HG03196 (cell line): ENCODE measurements around the gene SPACA7.

Source experiments
- ATAC-seq: cut with Tn5 transposase; IDR thresholded peaks from one replicate; pipeline ENCODE4 v1.9.1; 2021; ENCODE audit not compliant: unreplicated experiment

SPACA7 gene

DNA sequence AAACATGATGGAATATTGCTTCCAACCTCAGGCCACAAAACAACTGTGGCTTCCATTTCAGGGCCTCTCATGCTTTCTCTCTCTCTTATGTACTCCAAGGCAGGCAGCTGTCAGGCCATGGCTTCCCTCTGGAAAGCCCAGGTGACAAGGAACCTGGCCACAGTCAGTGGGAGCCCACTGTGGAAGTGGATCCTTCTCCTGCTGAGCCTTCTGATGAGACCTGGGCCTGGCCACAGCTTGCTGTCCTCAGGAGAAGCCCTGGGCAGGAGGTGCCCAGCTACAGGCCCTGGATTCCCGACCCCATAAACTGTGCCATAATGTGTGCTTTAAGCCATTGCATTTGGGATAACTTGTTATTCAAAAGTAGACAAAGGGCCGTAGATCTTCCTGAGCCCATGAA lies 71.2 kb downstream of the SPACA7 start:
- no peak for ATAC-seq

DNA sequence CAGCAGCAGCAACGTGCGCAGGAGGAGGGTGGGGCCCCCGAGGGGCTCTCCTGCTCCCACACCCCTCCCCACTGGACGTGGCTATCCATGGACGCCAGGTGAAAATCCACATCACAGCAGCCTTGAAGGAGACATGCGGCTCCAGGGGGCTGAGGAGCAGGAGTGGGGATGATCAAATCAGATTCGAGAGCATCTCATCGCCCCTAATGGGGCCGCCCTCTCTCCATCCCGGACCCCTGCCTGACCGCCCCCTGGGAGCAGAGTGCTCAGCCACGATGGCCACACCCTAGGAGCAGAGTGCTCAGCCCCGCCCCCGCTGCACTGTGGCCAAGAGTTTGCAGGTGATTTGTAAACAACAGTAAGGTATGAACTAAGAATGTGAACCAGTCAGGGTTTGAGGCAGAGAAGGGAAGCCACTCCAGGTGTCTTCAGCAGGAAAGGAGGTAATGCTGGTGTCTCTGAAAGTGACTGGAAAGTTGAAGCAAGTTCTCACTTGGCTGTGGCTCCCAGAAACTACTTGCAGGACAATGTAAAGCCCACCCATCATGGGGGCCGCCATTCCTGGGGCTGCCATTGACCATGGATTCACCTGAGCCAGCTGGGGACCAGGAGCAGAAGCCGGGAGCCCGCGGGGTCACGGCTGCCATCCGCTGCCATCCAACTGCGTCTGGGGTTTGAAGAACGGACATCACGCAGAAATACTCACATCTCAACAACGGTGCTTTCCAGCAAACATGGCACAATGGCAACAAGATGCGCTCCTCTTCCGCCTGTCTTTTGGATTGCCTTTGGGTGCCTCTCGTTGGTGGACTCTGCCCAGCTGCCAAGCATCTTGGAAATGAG lies 71.8 kb downstream of the SPACA7 start:
- no peak for ATAC-seq

DNA sequence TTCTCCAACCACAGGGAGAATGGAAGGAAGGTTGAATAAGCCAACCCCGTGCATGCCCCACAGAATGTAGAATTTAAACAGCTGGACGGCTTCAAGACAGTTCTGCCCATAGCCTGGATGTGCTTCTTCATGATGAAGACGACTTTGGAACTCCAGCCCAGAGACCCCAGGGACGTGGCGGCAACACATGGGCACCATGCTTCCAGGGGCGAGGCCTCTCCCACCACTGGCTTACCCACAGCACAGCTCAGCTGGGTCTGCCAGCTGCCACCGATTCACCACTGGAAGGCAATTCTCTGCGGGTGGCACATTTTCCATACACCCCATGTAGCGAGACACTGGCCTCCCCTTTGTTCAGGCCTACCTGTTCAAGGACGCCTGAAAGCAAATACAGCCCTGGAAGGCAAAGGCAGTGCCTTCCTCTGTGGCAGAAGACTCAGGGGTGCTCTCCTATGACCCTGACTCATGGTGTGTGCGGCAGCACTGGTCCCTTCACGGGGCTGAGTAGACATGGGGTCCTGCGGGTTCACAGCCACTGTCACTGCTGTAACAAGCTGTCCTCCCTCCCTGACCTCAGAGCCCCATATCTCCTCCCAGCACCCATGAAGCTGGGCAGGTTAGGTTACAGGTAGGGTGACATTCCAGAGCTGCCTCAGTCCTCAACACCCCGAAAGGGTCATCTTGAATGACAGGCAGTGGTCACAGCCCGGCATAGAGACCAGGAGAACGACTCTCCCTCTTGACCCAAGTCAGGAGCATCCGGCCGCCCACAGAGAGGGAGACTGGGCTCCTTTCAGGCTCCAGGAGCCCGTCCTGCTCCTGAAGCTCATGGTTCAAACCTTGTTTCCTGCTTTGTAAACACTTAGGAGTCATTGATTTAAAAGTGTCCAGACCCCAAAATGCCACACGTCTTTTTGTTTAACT lies 72.7 kb downstream of the SPACA7 start:
- no peak for ATAC-seq

DNA sequence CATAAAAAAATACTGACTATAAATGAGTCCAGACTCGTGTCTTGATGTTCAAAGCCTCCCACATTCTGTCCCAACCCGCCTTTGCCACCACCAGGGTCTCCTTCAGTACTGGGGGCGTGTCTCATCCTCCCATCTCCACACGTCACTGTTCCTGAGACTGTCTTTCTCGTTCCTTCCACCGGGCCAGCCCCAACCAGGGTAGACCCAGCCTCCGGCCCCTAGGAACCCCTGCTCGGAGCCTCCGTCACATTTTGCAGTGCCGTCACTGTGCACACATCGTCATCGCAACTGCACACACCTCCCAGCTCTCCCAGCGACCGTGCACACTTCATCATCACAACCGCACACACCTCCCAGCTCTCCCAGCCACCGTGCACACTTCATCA lies 73.4 kb downstream of the SPACA7 start:
- ATAC-seq: no peak

DNA sequence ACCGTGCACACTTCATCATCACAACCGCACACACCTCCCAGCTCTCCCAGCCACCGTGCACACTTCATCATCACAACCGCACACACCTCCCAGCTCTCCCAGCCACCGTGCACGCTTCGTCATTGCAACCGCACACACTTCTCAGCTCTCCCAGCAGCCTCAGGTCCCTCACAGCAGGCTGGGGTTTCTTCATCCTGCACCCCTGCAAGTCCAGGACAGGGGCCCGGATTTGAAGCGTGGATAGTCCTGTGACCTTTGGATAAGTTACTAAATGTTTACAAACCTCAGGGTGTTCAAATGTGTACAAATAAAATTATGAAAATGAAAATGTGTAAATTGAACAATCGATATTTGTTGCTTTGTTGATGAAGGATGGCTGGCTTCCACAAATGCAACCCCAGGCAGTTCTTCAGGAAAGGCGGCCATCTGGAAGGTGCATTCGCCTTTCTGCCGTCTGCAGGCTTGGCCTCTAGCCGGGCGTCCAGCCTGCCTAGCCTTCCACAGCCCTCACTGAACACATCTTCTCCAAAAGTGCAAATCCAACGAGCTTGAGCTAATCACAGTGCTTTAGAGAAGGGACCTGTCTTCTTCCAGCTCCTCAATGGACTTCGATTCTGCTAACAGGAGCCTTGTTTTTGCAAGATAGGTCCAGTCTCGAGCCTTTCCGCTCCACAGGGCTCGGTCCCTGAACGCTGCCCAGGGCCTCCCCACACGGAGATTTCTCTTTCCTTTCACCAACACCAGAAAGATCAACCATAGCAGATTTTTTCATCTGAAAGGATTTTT lies 74.2 kb downstream of the SPACA7 start:
- no peak for ATAC-seq

DNA sequence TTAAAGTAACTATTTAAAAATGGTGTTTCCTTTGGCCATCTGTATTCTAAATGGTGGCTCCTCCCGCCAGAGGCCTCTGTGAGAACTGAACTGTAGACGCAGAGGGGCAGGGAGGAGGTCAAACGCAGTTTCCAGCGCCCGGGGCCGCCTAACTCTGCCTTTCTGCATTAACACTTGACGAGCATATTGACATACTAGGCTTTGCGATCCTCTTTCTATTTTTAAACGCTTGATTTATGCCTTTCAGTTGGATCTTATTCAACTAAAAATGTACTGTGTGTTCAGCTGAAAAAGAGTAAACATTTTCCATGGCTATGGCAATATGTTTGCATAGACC lies 74.7 kb downstream of the SPACA7 start:
- no peak for ATAC-seq

DNA sequence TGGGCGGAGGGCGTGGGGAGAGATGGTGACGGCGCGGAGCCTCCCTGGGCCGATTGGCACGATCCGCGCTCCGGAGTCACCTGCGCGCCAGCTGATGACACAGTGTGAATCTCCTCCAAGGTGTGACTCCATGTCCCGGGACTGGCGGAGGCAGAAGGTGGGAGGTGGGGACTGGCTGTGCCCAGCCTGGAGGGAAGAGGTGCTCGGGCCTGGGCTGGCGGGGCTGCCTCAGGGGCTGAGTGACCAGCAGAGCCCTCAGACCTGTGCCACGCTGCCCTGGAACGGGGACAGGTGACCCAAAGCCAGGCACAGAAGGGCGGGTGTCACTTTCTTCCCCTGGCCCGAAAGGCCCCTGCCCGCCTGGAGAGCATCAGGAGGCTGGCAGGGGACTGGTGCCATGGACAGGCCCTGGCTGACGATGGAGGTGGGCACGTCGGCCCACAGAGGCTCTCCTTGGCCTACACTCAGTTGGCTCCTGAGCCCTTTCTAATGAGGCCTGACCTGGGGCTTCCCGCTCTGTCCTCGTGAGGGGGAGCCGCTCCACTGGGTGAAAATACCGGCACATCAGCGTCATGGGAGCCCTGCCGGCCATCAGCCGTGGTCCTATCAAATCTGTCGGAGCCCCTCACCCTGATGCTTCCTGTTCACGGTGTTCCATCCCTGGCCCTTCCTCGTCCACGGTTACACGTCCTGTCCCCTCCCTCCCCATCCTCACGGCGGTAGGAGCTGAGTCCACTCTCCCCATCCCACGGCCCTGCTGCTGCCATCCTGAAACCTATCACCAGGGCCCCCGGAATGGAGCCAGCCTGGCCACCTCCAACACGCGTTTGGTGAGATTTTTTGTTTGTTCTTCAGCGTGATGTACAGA lies 75.6 kb downstream of the SPACA7 start:
- no peak for ATAC-seq

DNA sequence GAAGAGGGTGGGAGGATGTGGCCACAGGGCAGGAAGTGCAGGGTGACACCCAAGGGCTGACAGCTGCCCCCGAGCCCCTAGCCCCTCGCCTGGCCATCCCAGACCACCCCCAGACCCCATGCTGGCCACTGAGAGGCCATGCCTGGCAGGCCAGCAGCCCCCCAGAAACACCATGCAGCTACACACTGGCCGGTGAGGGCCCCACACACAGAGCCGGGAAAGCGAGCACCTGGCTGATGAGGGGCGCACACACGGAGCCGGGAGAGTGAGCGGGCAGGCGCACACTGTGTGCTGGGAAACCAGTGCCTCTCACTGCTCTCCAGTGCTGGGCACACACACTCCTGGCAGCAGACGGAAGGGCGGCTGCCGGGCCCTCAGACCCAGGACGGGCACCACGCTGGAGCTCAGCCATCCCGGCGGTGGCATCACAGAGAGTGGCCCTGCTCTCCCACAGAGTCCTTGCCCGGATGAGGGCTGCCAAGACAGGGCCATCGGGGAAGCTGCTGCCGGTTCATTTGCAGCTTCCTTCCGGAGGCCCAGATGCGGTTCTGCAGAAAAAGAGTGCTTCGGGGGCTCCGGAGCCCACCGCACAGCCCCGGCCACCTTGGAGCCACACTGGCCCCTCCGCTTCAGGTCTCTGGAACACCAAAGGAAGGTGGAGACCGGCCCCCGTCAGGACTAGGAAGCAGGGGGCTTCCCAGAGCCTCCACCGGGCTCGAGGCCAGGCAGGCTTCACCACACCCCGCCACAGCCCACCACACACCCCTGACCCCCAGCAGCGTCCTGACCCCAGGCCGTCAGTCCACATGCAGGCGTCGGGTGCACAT lies 76.4 kb downstream of the SPACA7 start:
- ATAC-seq: no peak

DNA sequence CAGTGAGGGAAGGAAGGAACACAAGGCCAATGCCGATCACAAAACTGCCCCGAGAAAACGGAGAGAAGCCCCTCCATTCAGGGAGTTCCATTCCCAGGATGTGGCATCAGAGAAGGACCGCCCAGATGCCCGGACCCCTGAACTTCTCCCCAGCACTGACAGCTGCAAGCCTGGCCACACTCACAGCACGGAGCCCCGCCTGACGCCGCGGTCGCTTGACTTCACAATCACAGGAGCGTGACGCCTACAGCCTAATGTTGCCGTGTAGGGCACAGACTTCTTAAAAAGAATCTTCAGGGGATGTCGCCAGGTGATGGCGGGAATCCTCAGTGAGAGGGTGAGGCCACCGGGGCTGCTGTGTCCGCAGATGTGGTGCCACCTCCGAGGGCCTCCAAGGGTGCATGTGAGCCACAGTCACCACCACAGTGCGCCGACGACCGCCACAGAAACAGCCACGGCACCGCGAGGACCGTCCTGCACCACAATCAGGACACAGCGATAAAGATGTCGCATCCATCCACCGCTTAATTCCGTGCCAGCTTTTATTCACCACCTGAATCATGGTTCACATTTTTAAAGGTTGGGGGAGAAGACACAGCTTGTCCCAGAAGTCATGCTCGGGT lies 77.2 kb downstream of the SPACA7 start:
- no peak for ATAC-seq

DNA sequence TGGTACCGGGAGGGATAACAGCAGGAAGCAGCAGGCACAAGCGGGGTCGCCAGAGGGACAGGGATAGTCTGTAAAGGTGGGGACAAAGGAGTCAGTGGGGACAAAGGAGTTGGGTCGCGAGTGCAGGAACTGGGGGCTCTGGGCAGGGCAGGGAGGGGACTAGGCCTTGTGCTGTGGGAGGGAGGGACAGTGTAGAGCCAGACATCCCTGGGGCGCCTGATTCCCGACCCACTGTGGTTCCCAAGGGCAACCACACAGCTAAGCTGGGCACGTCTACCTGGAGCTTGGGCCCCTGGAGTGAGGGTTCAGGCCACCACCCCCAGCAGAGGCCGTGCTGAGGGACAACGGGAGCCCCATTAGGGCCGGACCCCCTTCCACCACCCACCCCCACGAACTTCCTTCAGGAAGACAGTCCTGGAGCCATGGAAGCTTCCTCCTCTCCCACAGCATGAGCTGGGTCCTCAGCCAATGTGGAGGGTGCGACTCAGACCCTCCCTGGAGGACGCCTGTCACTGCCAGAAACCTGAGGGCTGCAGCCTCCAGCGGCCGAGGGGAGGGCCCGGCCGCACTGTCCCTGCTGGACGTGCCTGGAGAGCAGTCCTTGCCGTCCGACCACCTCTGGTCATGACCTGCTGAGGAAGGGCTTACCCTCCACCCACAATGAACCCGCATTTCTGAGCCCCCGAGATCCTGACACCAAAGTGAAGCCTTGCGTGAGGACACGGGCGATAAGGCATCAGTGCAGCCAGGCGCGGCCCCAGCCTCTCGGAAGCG lies 77.9 kb downstream of the SPACA7 start:
- ATAC-seq: no peak

DNA sequence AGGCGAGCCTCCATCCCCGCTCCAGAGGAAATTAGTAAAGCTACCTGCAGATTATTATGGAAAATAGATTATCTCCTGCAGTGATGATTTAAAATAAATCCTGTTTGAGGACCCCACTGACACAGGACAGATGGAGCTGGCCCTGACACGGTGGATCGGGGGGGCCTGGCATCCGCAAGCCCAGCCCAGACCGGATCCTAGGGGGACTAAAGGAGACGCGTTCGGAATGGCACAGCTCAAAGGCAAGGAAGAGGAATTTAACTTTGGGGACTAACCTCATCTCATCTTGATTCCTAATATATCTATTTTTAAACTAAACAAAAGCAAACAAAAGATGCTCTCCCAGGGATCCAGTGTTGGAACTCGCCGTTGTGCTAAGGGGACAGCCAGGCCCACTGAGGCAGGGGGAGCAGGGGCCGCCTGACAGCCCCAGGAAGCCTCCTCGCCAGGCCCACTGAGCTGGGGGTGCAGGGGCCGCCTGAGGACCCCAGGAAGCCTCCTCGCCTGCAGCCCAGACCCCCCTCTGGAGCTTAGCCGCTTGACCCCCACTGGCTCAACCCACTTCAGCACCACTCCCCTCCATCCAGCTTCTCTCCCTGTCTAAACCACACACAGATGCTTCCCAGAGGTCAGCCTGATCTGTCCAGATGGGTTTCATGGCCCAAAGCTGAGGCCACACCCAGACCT lies 78.6 kb downstream of the SPACA7 start:
- ATAC-seq: no peak

DNA sequence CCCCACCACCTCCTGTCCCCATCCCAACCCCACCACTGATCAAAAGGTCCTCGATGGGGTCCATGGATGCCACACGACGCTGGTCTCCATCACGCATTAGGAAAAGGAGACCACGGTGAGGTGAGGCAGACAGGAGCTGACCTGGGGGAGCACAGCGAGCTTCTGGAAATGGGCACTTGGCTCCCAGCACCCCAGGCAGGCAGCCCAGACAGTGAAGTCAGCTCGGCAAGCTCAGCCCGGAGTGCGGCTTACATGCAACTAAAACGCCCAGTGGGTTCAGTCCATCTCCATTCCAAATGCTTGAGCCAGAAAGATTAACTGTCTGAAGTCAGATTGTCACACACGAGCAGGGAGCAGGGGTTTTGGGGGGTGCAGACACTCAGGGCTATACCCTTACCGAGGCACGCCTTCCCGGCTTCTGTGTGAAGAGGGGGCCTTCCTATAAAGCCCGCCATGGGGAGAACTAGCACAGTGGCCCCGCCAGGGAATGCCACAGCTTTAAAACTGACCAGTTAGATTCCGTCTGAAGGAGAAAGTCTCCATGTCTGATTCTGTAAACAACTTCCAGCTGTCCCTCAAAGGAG lies 79.4 kb downstream of the SPACA7 start:
- no peak for ATAC-seq

DNA sequence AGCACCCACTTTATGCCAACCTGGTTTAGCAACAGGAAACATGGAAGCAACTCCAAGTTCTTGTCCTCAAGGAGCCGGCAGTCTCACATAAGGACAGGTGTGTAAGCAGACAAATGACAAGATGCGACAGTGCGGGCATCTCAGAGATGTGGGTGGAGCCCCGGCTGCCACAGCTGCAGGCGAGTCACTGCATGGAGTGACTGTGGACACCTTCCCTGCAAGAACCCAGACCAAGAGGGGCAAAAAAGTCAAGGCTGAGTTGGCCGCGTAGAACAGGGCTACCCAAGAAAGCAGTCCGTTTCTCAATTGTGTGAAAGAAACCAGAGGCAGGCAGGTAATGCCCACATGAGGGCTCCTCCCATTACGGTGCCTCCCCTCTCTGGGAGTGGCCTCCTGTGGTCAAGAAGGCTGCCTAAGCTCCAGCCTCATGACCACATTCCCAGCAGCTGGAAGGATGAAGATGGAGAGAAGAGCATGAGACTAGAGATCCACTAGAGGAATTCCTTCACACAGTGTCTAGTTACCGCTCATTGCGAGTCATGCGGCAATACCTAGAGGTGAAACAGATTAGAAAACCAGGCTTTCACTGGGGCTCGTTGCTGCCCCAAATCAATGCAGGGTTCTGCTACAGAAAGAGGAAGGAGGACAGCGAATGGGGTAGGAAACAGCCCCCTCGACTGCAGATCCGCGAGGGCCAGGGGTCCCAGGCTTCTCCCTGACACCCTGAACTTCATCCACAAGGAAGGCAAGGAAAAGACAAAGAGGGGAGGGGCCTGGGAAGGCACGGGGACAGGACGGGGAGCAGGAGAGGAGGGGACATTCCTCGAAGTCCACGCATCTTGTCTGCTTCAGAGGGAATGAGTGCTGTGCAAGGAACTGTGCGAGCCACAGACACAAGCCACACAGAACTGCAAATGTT lies 80.2 kb downstream of the SPACA7 start:
- no peak for ATAC-seq

DNA sequence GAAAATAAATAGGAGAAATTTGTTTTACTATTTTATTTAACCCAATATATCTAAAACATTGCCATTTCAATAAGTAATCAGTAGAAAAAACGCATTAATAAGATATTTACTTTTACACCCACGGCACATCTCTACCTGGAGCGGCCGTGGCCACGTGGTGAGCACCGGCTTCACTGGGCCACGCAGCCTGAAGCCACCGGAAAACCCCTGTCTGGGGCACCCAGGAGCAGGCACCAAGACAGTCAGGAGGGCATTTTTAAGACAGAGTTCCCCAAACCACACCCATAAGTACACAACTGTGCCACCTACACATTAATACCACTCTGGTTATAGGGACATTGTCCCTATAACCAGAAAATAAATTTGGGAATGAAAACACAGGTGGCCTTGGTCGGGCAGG lies 80.9 kb downstream of the SPACA7 start:
- ATAC-seq: no peak

DNA sequence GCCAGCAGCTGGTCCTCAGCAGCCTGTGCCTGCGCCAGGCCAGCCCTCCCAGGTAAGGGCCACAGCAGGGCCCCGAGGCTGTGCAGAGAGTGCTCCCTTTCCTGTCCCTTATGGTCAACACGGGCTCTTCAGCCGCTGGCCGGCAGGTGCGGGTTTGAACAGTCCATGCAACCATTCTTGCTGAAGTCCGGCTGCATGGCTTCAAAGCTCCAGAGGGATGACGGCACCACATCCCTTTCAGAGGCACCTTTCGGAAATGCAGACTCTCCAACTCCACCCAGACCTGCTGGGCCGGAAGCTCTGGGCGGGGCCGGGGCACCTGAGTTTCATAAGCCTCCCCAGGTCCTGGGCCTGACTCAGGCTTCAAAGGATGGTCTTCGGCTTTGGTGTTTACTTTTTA lies 81.3 kb downstream of the SPACA7 start:
- ATAC-seq: no peak

DNA sequence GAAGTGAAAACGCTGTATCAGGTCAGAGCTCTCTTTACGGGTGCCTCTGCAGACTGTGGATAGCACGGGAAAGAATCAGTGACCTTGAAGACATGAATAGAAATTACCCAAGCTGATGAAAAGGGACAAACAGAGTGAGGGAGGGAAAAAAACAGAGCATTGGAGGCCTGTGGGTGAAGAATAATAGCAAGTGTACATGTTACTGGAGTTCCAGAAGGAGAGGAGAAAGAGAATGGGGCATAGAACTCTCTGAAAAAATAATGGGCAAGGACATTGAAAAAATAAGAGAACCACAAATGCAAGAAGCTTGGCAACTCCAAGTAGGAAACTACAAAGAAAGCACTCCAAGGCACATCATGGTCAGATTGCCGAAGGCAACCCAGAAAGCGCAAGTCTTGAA lies 86.3 kb downstream of the SPACA7 start:
- no peak for ATAC-seq
